IMR-90 (cell line): ENCODE data around the gene TTC39B. TPM values are rescaled to one million over a fixed set of nuclear protein-coding genes. Genes with fewer than 3 reads are reported as not detected.

Source experiments
- ATAC-seq: fragments of 200-7000 bp; cut with Tn5 transposase; 2 replicates; pipeline ENCODE4 v1.9.1; 2020; ENCODE audit warnings: low read depth, mild to moderate bottlenecking, moderate library complexity
- BruUV-seq: library from RNA; stranded (reverse); fragments of 400-500 nt; replicated peaks from 2 replicates; lab custom pipeline; 2021; lab: Mats Ljungman, UMichigan
- CTCF ChIA-PET: fragments of 300-600 bp; formaldehyde crosslinking; extraction: SDS; loops from one replicate; lab custom pipeline; 2021; ENCODE audit warnings: antibody characterized with exemption; lab: Yijun Ruan, JAX
- POLR2A ChIA-PET: fragments of 300-600 bp; sonication (Branson Sonifier 250); formaldehyde crosslinking; loops from one replicate; lab custom pipeline; 2022; ENCODE audit warnings: antibody characterized with exemption; ENCODE audit not compliant: unreplicated experiment; lab: Charles Lee
- DNase-seq: peaks from one replicate; pipeline ENCODE4 v3.0.0; 2013
- H2AFZ ChIP-seq: replicated peaks from 2 replicates; pipeline ENCODE3; 2013; ENCODE audit warnings: low read length, mild to moderate bottlenecking; ENCODE audit not compliant: poor library complexity
- H2AK5ac ChIP-seq: 2 replicates; pipeline ENCODE4 v1.6.1; 2013; ENCODE audit warnings: low read depth, low read length, inconsistent platforms
- H2AK9ac ChIP-seq: replicated peaks from 2 replicates; pipeline ENCODE3; 2013; ENCODE audit warnings: mild to moderate bottlenecking, low read depth, low read length, moderate library complexity; ENCODE audit not compliant: poor library complexity
- H2BK120ac ChIP-seq: 2 replicates; pipeline ENCODE4 v1.6.1; 2013; ENCODE audit warnings: low read depth, low read length, inconsistent platforms
- H2BK15ac ChIP-seq: 3 replicates; pipeline ENCODE4 v1.6.1; 2013; ENCODE audit warnings: low read depth, low read length, inconsistent platforms
- H2BK20ac ChIP-seq: 2 replicates; pipeline ENCODE4 v1.6.1; 2013; ENCODE audit warnings: low read depth, mild to moderate bottlenecking, inconsistent platforms, low read length, moderate library complexity
- H2BK5ac ChIP-seq: 2 replicates; pipeline ENCODE4 v1.6.1; 2013; ENCODE audit warnings: mild to moderate bottlenecking, low read depth, low read length, inconsistent platforms; ENCODE audit not compliant: poor library complexity, severe bottlenecking
- H3K14ac ChIP-seq: replicated peaks from 2 replicates; pipeline ENCODE4 v1.6.1; 2013; ENCODE audit warnings: low read depth, low read length, inconsistent platforms
- H3K18ac ChIP-seq: 2 replicates; pipeline ENCODE4 v1.6.1; 2013; ENCODE audit warnings: low read depth, low read length, control low read depth
- H3K23ac ChIP-seq: 2 replicates; pipeline ENCODE4 v1.6.1; 2013; ENCODE audit warnings: low read depth, low read length, inconsistent platforms
- H3K27ac ChIP-seq: 2 replicates; pipeline ENCODE4 v1.5.1; 2013; ENCODE audit warnings: mild to moderate bottlenecking, control low read depth, low read length; ENCODE audit not compliant: insufficient read depth
- H3K27me3 ChIP-seq: 2 replicates; pipeline ENCODE4 v1.6.1; 2013; ENCODE audit warnings: low read length; ENCODE audit not compliant: control insufficient read depth, insufficient read depth
- H3K36me3 ChIP-seq: 2 replicates; pipeline ENCODE4 v1.6.1; 2013; ENCODE audit warnings: low read length, mixed read lengths; ENCODE audit not compliant: control insufficient read depth, insufficient read depth
- H3K4ac ChIP-seq: 2 replicates; pipeline ENCODE4 v1.6.1; 2013; ENCODE audit warnings: low read depth, low read length, inconsistent platforms
- H3K4me1 ChIP-seq: 2 replicates; pipeline ENCODE4 v1.6.1; 2013; ENCODE audit warnings: low read length, mixed read lengths; ENCODE audit not compliant: control insufficient read depth, insufficient read depth
- H3K4me2 ChIP-seq: 2 replicates; pipeline ENCODE4 v1.6.1; 2013; ENCODE audit warnings: low read depth, mild to moderate bottlenecking, control low read depth, low read length, moderate library complexity
- H3K4me3 ChIP-seq: 2 replicates; pipeline ENCODE4 v1.5.1; 2013; ENCODE audit warnings: low read depth, mild to moderate bottlenecking, control low read depth, low read length, moderate library complexity; ENCODE audit not compliant: insufficient read depth
- H3K56ac ChIP-seq: 2 replicates; pipeline ENCODE4 v1.6.1; 2013; ENCODE audit warnings: low read length, inconsistent platforms; ENCODE audit not compliant: insufficient read depth; ENCODE audit errors: extremely low read depth
- H3K79me1 ChIP-seq, 2 experiments: 2 replicates each; pipeline ENCODE4 v1.6.1; 2013; ENCODE audit warnings: low read length in 2 of 2, inconsistent platforms in 1 of 2, low read depth in 1 of 2
- H3K9ac ChIP-seq: 2 replicates; pipeline ENCODE4 v1.6.1; 2013; ENCODE audit warnings: low read depth, low read length, control low read depth
- H3K9me1 ChIP-seq: 2 replicates; pipeline ENCODE4 v1.6.1; 2013; ENCODE audit warnings: low read length, inconsistent platforms; ENCODE audit not compliant: insufficient read depth
- H3K9me3 ChIP-seq: 2 replicates; pipeline ENCODE4 v1.6.1; 2013; ENCODE audit warnings: low read length; ENCODE audit not compliant: control insufficient read depth, insufficient read depth
- H4K20me1 ChIP-seq: 2 replicates; pipeline ENCODE4 v1.6.1; 2013; ENCODE audit warnings: low read length, inconsistent platforms; ENCODE audit not compliant: insufficient read depth
- H4K5ac ChIP-seq: 2 replicates; pipeline ENCODE4 v1.6.1; 2013; ENCODE audit warnings: mild to moderate bottlenecking, low read depth, low read length, control low read depth
- H4K8ac ChIP-seq, 2 experiments: 2 replicates each; pipeline ENCODE4 v1.6.1; 2013; ENCODE audit warnings: low read depth in 2 of 2, low read length in 2 of 2, control low read depth in 1 of 2, inconsistent platforms in 1 of 2
- H4K91ac ChIP-seq: 2 replicates; pipeline ENCODE4 v1.6.1; 2013; ENCODE audit warnings: low read depth, low read length, inconsistent platforms; ENCODE audit not compliant: insufficient read depth
- BHLHE40 ChIP-seq: fragments of 150-350 bp; IDR thresholded peaks from 2 replicates; pipeline ENCODE4 v1.6.1; 2016; ENCODE audit warnings: mild to moderate bottlenecking, low read depth, low read length
- CEBPB ChIP-seq: IDR thresholded peaks from 2 replicates; pipeline ENCODE4 v1.6.1; 2012; ENCODE audit warnings: low read depth, low read length, improper control_type of control experiment
- CHD1 ChIP-seq: IDR thresholded peaks from 2 replicates; pipeline ENCODE4 v1.6.1; 2012; ENCODE audit warnings: low read depth, low read length, improper control_type of control experiment
- FOS ChIP-seq: fragments of 150-350 bp; IDR thresholded peaks from 2 replicates; pipeline ENCODE4 v1.6.1; 2016; ENCODE audit warnings: low read depth, low read length
- MAFK ChIP-seq: IDR thresholded peaks from 2 replicates; pipeline ENCODE4 v1.6.1; 2012; ENCODE audit warnings: low read depth, low read length, improper control_type of control experiment
- MAZ ChIP-seq: IDR thresholded peaks from 2 replicates; pipeline ENCODE4 v1.6.1; 2012; ENCODE audit warnings: low read depth, mild to moderate bottlenecking, low read length, improper control_type of control experiment, moderate library complexity, borderline replicate concordance
- MXI1 ChIP-seq: IDR thresholded peaks from 2 replicates; pipeline ENCODE4 v1.6.1; 2012; ENCODE audit warnings: low read depth, mild to moderate bottlenecking, low read length, moderate library complexity, borderline replicate concordance
- NFE2L2 ChIP-seq: fragments of 150-350 bp; IDR thresholded peaks from 2 replicates; pipeline ENCODE4 v1.6.1; 2016; ENCODE audit warnings: low read depth, mild to moderate bottlenecking, low read length
- POLR2A ChIP-seq: IDR thresholded peaks from 2 replicates; pipeline ENCODE4 v1.6.1; 2012; ENCODE audit warnings: mild to moderate bottlenecking, low read depth, low read length
- RAD21 ChIP-seq: IDR thresholded peaks from 2 replicates; pipeline ENCODE4 v1.6.1; 2012; ENCODE audit warnings: low read length, improper control_type of control experiment
- RCOR1 ChIP-seq: IDR thresholded peaks from 2 replicates; pipeline ENCODE4 v1.6.1; 2012; ENCODE audit warnings: mild to moderate bottlenecking, low read length, improper control_type of control experiment; ENCODE audit not compliant: insufficient replicate concordance
- RFX5 ChIP-seq: IDR thresholded peaks from 2 replicates; pipeline ENCODE4 v1.8.0; 2012; ENCODE audit warnings: low read depth, mild to moderate bottlenecking, low read length, moderate library complexity
- SMC3 ChIP-seq: fragments of 150-350 bp; IDR thresholded peaks from 2 replicates; pipeline ENCODE4 v1.6.1; 2016; ENCODE audit warnings: low read depth, mild to moderate bottlenecking, antibody characterized with exemption, low read length, moderate library complexity
- WGBS, 2 experiments: methylation state at CpG; one replicate each; pipeline versions ENCODE4 v1.1.5 to v1.1.7; 2013; ENCODE audit warnings: missing lambda C conversion rate in 2 of 2; ENCODE audit not compliant: insufficient read length in 1 of 2; ENCODE audit errors: extremely low coverage in 2 of 2; 5-methylcytosine and 5-hydroxymethylcytosine counted together
- dilution Hi-C: fragments of 300-500 bp; cut with HindIII; formaldehyde crosslinking; loops from one replicate; pipeline ENCODE4 v1.14.3; 2018; ENCODE audit warnings: low sequenced_read_pairs; ENCODE audit not compliant: unreplicated experiment
- in situ Hi-C: fragments of 300-500 bp; cut with MboI; formaldehyde crosslinking; loops from 3 replicates; pipeline ENCODE4 v1.14.3; 2019; ENCODE audit warnings: low sequenced_read_pairs, inconsistent platforms, mixed read lengths
- intact Hi-C: fragments of 100-400 bp; cut with micrococcal nuclease; formaldehyde crosslinking; loops from 2 replicates; pipeline ENCODE4 v1.10.0; 2022
- polyA plus RNA-seq, 3 experiments: library from polyadenylated mRNA; depleted of rRNA; stranded (reverse); fragments of >200 nt; gene quantifications; 2 replicates each; pipeline ENCODE4 v1.2.3, GENCODE V29; 2012; ENCODE audit warnings: low replicate concordance in 1 of 3
- total RNA-seq: library from RNA; depleted of rRNA; stranded (reverse); fragments of >200 nt; gene quantifications from 2 replicates; pipeline ENCODE4 v1.2.3, GENCODE V29; 2012
- TF ChIP-seq, protein P1 (sequence below): conservative IDR thresholded peaks from 2 replicates; pipeline ENCODE4 v1.5.1; 2012; ENCODE audit warnings: mild to moderate bottlenecking, low read depth, low read length, improper control_type of control experiment
- TF ChIP-seq, protein P2 (sequence below): fragments of 150-350 bp; IDR thresholded peaks from 2 replicates; pipeline ENCODE4 v1.6.1; 2016; ENCODE audit warnings: low read depth, mild to moderate bottlenecking, low read length, moderate library complexity, borderline replicate concordance
- TF ChIP-seq, protein P3 (sequence below): fragments of 150-350 bp; IDR thresholded peaks from 2 replicates; pipeline ENCODE4 v1.6.1; 2017; ENCODE audit warnings: mild to moderate bottlenecking, antibody characterized with exemption, low read length, low read depth

Gene TTC39B
- total and polyA plus RNA-seq, 2 of the 4 experiments (the other 2 are of a cell fraction) = 2.5 to 12.2 TPM

DNA sequence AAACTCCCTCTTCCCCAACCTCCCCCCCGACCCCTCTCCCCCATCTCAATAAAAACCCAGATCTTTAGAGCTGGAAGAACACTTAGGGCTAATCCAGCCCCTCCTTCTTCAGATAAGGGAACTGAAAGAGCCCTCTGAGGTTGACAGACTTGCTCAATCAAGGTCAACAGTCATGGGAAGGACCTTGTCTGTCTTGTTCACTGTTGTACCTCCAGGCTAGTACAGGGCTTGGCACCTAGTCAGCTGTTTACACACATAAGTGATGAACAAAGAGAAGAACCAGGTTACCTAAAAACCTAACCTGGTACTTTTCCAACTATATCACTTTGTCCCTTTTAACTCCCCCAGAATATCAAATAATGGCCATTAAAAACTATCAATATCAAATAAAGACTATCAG lies 2.4 kb downstream of the TTC39B start:
- in situ Hi-C loops = loop anchor here (10.0 kb wide), 1 partner anchor 110 kb away; no protein-coding TSS in a partner anchor
- POLR2A ChIA-PET = no interaction called here
- H2AK9ac ChIP-seq = no peak overlapping the region

More for the DNA sequence above, 2.4 kb downstream of the TTC39B start:
- no peak overlapping the region for H4K8ac ChIP-seq
- no peak overlapping the region for H3K27ac ChIP-seq
- H3K9me1 ChIP-seq = peaks cover 2% of the 10 kb centered on the region; the same call in 1 of the 2 replicates
- H2BK5ac ChIP-seq = no peak overlapping the region
- no peak overlapping the region for H2BK120ac ChIP-seq
- H3K79me1 ChIP-seq = peaks cover 28 to 41% of the 10 kb centered on the region in 2 experiments
- no peak overlapping the region for H3K4me3 ChIP-seq
- H3K4me2 ChIP-seq = no peak overlapping the region
- WGBS, 2 experiments = 100% methylated on average over 1 of the region's 1 CpG; no CpG with 5 or more reads in 1 of the 2 experiments
- no peak overlapping the region for H2AK5ac ChIP-seq
- no TSS peak for BruUV-seq
- DNase-seq (no peak), ATAC-seq (no peak)
- H3K4ac ChIP-seq = no peak overlapping the region
- H3K18ac ChIP-seq = no peak overlapping the region
- H3K36me3 ChIP-seq = peaks cover 2% of the 10 kb centered on the region; the same call in 1 of the 2 replicates
- dilution Hi-C loops (no loop called here), intact Hi-C loops (loop anchor here (5.0 kb wide), 1 partner anchor 98 kb away; no protein-coding TSS in a partner anchor)
- H2AFZ ChIP-seq = no peak overlapping the region
- no peak overlapping the region for H4K5ac ChIP-seq
- TF ChIP-seq RFX5 = no peak
- no peak for TF ChIP-seq RAD21
- TF ChIP-seq BHLHE40 = no peak
- TF ChIP-seq, protein P1, sequence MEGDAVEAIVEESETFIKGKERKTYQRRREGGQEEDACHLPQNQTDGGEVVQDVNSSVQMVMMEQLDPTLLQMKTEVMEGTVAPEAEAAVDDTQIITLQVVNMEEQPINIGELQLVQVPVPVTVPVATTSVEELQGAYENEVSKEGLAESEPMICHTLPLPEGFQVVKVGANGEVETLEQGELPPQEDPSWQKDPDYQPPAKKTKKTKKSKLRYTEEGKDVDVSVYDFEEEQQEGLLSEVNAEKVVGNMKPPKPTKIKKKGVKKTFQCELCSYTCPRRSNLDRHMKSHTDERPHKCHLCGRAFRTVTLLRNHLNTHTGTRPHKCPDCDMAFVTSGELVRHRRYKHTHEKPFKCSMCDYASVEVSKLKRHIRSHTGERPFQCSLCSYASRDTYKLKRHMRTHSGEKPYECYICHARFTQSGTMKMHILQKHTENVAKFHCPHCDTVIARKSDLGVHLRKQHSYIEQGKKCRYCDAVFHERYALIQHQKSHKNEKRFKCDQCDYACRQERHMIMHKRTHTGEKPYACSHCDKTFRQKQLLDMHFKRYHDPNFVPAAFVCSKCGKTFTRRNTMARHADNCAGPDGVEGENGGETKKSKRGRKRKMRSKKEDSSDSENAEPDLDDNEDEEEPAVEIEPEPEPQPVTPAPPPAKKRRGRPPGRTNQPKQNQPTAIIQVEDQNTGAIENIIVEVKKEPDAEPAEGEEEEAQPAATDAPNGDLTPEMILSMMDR = no peak
- no peak for TF ChIP-seq SMC3
- no peak for TF ChIP-seq MAFK
- TF ChIP-seq CEBPB = no peak
- TF ChIP-seq, protein P2, sequence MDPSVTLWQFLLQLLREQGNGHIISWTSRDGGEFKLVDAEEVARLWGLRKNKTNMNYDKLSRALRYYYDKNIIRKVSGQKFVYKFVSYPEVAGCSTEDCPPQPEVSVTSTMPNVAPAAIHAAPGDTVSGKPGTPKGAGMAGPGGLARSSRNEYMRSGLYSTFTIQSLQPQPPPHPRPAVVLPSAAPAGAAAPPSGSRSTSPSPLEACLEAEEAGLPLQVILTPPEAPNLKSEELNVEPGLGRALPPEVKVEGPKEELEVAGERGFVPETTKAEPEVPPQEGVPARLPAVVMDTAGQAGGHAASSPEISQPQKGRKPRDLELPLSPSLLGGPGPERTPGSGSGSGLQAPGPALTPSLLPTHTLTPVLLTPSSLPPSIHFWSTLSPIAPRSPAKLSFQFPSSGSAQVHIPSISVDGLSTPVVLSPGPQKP = no peak
- no peak for TF ChIP-seq MAZ
- no peak for TF ChIP-seq CHD1
- no peak for TF ChIP-seq MXI1
- no peak for TF ChIP-seq NFE2L2
- TF ChIP-seq POLR2A = no peak
- TF ChIP-seq, protein P3, sequence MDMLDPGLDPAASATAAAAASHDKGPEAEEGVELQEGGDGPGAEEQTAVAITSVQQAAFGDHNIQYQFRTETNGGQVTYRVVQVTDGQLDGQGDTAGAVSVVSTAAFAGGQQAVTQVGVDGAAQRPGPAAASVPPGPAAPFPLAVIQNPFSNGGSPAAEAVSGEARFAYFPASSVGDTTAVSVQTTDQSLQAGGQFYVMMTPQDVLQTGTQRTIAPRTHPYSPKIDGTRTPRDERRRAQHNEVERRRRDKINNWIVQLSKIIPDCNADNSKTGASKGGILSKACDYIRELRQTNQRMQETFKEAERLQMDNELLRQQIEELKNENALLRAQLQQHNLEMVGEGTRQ = no peak
- TF ChIP-seq FOS = no peak
- TF ChIP-seq RCOR1 = no peak
- no peak overlapping the region for H3K9ac ChIP-seq
- H3K4me1 ChIP-seq = peaks cover 7% of the 10 kb centered on the region
- no peak overlapping the region for H3K56ac ChIP-seq
- CTCF ChIA-PET = no interaction called here
- no peaks in the 10 kb centered on the region for H3K9me3 ChIP-seq
- no peak overlapping the region for H4K91ac ChIP-seq
- no peak overlapping the region for H3K23ac ChIP-seq
- H3K14ac ChIP-seq = no peak overlapping the region
- H2BK20ac ChIP-seq = no peak overlapping the region
- H2BK15ac ChIP-seq = no peak overlapping the region
- no peaks in the 10 kb centered on the region for H3K27me3 ChIP-seq
- H4K20me1 ChIP-seq = no peaks in the 10 kb centered on the region
